Stimulated activated CD8-positive, alpha-beta memory T cell treated with anti-CD3 and anti-CD28 coated beads, Interleukin-4, amount 100 ng/mL, for 24 hours (primary cell): ENCODE results near the gene FOXB2.
"Not testable (repeated sequence)": the region's sequence is repeated elsewhere in the genome, so short reads cannot be mapped to it uniquely, and the experiment has no call there.

ENCODE experiments used
- DNase-seq: peaks from one replicate; pipeline ENCODE4 v3.0.0-alpha.2; 2020; ENCODE audit warnings: low read depth

Gene FOXB2

GRCh38 chr9:77019236-77019925 lies at the start of gene FOXB2:
FOXB2 (plus strand) TSS chr9:77019655; CDS start chr9:77019655, 0 bp downstream.
- no peak for DNase-seq

- DNase-seq: no peak
Observed at GRCh38 chr9:76969716-76970115, 49.7 kb upstream of the FOXB2 start.

- DNase-seq: not testable (repeated sequence)
Observed at GRCh38 chr9:76978831-76979230, 40.6 kb upstream of the FOXB2 start.

- no peak for DNase-seq
Observed at GRCh38 chr9:76980566-76980965, 38.9 kb upstream of the FOXB2 start.

- no peak for DNase-seq
Observed at GRCh38 chr9:76984486-76984885, 35.0 kb upstream of the FOXB2 start.

GRCh38 chr9:76985581-76985980 lies 33.9 kb upstream of the FOXB2 start:
- no peak for DNase-seq

GRCh38 chr9:76987594-76988200 lies 31.8 kb upstream of the FOXB2 start:
- DNase-seq: no peak

GRCh38 chr9:76988941-76989340 lies 30.5 kb upstream of the FOXB2 start:
- no peak for DNase-seq

GRCh38 chr9:76989501-76989900 lies 30.0 kb upstream of the FOXB2 start:
- no peak for DNase-seq

GRCh38 chr9:76996700-76997099 lies 22.8 kb upstream of the FOXB2 start:
- DNase-seq: no peak

- no peak for DNase-seq
Observed at GRCh38 chr9:76999261-76999660, 20.2 kb upstream of the FOXB2 start.

- no peak for DNase-seq
Observed at GRCh38 chr9:77000330-77000729, 19.1 kb upstream of the FOXB2 start.

GRCh38 chr9:77003366-77003765 lies 16.1 kb upstream of the FOXB2 start:
- DNase-seq: no peak

- no peak for DNase-seq
Observed at GRCh38 chr9:77005216-77005615, 14.2 kb upstream of the FOXB2 start.

- DNase-seq: no peak
Observed at GRCh38 chr9:77010527-77010926, 8.9 kb upstream of the FOXB2 start.

GRCh38 chr9:77011973-77012821 lies 7.3 kb upstream of the FOXB2 start:
- DNase-seq: peak; percentile 35

- no peak for DNase-seq
Observed at GRCh38 chr9:77013206-77013931, 6.1 kb upstream of the FOXB2 start.

- no peak for DNase-seq
Observed at GRCh38 chr9:77013932-77014596, 5.4 kb upstream of the FOXB2 start.

GRCh38 chr9:77014597-77015263 lies 4.7 kb upstream of the FOXB2 start:
- DNase-seq: no peak

GRCh38 chr9:77015327-77016048 lies 4.0 kb upstream of the FOXB2 start:
- no peak for DNase-seq

GRCh38 chr9:77016121-77016525 lies 3.3 kb upstream of the FOXB2 start:
- DNase-seq: no peak
